Measurements from ENCODE around the gene KPNA2. TPM values are rescaled to one million over a fixed set of nuclear protein-coding genes. Genes with fewer than 3 reads are reported as not detected.

The KPNA2 gene
- total RNA-seq, 1 experiment from 2014 or later = 239 TPM

Other genes starting within 250 kb of the KPNA2 start
- 10.4 and 24.2 TPM in 2 replicates for gene BPTF, start 210.2 kb upstream of the KPNA2 start, total RNA-seq (2014; rRNA removed; shearing (Covaris generic))
- 22.6 and 30.3 TPM in 2 replicates for gene C17orf58, start 39.3 kb upstream of the KPNA2 start, total RNA-seq (2014; rRNA removed; shearing (Covaris generic))
- 96.3 and 118 TPM in 2 replicates for gene AMZ2, start 212.3 kb downstream of the KPNA2 start, total RNA-seq (2014; rRNA removed; shearing (Covaris generic))

Measured in M059J (cell line).